NB4 (cell line): ENCODE results near the gene ABCA2.
"Not testable (repeated sequence)": the region's sequence is repeated elsewhere in the genome, so short reads cannot be mapped to it uniquely, and the experiment has no call there.

Experiments
- DNase-seq: peaks from one replicate; pipeline ENCODE4 v3.0.0; 2010; ENCODE audit warnings: low read depth
- H3K4me3 ChIP-seq: one replicate; pipeline ENCODE4 v1.5.1; 2011; ENCODE audit warnings: mild to moderate bottlenecking, low read depth, low read length, moderate library complexity
- CTCF ChIP-seq: IDR thresholded peaks from one replicate; pipeline ENCODE4 v1.5.1; 2012; ENCODE audit warnings: low read depth, low read length
- MAX ChIP-seq: IDR thresholded peaks from 2 replicates; pipeline ENCODE4 v1.6.1; 2011; ENCODE audit warnings: low read depth, low read length
- MYC ChIP-seq: IDR thresholded peaks from 2 replicates; pipeline ENCODE4 v1.6.1; 2011; ENCODE audit warnings: low read depth, low read length
- POLR2A ChIP-seq: IDR thresholded peaks from 2 replicates; pipeline ENCODE4 v1.6.1; 2011; ENCODE audit warnings: mild to moderate bottlenecking; ENCODE audit not compliant: insufficient read length; ENCODE audit errors: extremely low read depth

The ABCA2 gene

GRCh38 chr9:137004285-137004684, 23.8 kb downstream of the ABCA2 start:
- not testable (repeated sequence) for DNase-seq

DNA sequence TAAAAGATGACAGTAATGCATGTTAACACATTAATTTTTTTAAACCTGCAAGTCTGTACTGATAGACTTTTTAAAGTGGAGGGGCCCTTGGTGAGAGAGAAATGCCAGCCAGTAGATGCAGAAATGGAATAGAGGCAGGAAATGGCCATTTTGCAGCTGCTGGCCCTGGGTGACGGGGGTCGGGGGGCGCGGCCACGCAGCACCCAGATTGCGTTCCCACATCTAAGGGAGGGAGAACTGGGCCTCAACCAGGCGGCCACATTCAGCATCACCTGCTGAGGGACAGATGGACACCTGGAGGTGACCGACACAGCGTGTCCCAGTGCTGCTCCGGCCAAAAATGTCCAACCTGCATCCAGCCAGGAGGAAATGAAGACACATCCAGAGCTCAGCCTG, 25.4 kb downstream of the ABCA2 start:
- DNase-seq: no peak
- H3K4me3 ChIP-seq: no peak overlapping the region
- TF ChIP-seq MYC (no peak), POLR2A (no peak)

More at GRCh38 chr9:137004285-137004684, 23.8 kb downstream of the ABCA2 start:
- H3K4me3 ChIP-seq: not testable (repeated sequence)
- peak; percentile 9 for TF ChIP-seq CTCF

GRCh38 chr9:137001857-137002645, 26.0 kb downstream of the ABCA2 start:
- TF ChIP-seq MAX (no peak), MYC (no peak), POLR2A (no peak), CTCF (no peak)
- H3K4me3 ChIP-seq: no peak overlapping the region
- no peak for DNase-seq

DNA sequence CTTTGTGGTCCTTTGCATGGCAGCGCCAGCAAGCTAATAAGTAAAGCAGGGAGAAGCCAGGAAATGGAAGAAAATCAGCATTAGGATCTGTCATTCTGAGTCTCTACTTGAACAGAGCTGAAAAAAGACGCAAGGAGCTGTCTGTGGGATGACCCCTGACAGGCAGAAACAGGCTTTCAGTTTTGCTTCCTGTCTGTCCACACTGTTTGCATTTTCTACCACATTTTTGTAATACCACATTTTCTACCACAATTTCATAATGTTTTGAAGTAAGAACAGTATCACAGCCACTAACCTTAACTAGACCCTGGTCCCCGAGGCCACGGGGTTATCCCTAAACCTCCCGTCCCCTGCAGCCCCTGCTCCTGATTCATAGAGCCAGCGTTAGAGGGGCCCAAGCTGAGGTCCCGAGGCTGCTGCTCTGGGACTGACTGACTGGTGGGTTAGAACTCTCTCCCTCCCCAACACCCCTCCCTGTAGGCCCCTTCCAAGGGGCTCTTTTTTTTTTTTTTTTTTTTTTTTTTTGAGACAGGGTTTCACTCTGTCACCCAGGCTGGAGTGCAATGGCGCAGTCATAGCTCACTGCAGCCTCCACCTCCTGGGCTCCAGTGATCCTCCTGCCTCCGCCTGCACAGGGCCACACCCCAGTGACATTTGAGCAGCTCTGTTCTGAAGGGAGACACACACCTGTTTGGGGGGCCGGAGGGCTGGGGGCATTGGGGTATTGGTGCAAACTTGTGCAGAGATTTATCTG, 27.7 kb downstream of the ABCA2 start:
- H3K4me3 ChIP-seq: no peak overlapping the region
- DNase-seq: peak; percentile 87
- no peak for TF ChIP-seq POLR2A
- peak; percentile 38; the same call in 1 of the 2 replicates for TF ChIP-seq MYC
- peak; percentile 63 for TF ChIP-seq MAX
- TF ChIP-seq CTCF: no peak

DNA sequence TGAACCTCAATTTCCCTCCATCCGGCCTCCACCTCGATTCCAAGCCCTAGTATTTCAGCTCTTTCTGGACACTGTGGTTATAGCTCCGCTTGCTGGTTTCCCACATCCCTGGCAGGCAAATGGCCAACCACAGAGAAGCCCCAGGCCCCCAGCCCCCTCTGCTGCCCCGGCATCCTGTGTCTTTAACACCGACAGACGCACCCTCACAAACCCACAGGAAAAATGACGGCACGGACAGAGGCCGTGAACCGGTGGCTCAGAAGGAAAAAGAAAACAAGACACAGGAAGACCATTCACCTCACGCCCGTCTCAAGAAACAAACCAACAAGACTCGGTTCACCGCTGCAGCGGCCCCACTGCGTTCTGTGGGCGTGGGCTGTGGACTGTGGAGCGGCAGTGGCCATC, 30.2 kb downstream of the ABCA2 start:
- no peak for DNase-seq
- TF ChIP-seq MYC: no peak
- no peak for TF ChIP-seq MAX
- no peak for TF ChIP-seq POLR2A
- no peak for TF ChIP-seq CTCF
- H3K4me3 ChIP-seq: no peak overlapping the region

DNA sequence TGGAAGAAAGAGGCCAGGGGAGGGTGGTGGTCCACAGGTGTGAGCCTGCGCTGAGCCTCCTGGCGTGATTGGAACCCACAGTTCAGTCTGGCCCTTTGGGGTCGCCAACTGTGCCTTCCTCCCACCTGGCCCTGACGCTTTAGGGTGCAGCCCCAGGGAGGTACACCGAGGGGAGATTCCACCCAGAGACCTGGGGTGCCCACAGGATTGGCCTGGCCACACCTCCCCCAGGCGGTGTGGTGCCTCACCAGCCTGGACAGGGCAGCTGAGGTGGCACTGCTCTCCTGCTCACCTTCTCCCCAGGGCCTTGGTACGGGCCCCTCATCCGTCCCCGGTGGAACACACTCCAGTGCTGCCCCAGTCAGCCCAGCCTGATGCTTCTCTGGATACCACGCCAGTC, 30.7 kb downstream of the ABCA2 start:
- H3K4me3 ChIP-seq: no peak overlapping the region
- DNase-seq: no peak
- no peak for TF ChIP-seq MAX
- TF ChIP-seq MYC: no peak
- no peak for TF ChIP-seq POLR2A
- TF ChIP-seq CTCF: no peak
